Nephron (organoid): ENCODE results near the gene MSI2.

ENCODE experiments used
- H3K27ac Mint-ChIP-seq, 3 experiments: 2 replicates each; pipeline ENCODE4 v1.8.0; 2020; ENCODE audit warnings: mixed read lengths in 3 of 3, mild to moderate bottlenecking in 2 of 3, moderate library complexity in 1 of 3
- H3K27me3 Mint-ChIP-seq: 2 replicates; pipeline ENCODE4 v1.8.0; 2021; ENCODE audit warnings: low read depth, mild to moderate bottlenecking, moderate library complexity, mixed read lengths
- H3K36me3 Mint-ChIP-seq: 2 replicates; pipeline ENCODE4 v1.8.0; 2020; ENCODE audit warnings: low read depth, mixed read lengths
- H3K4me1 Mint-ChIP-seq: 2 replicates; pipeline ENCODE4 v1.8.0; 2020; ENCODE audit warnings: mixed read lengths
- H3K4me3 Mint-ChIP-seq, 3 experiments: 2 replicates each; pipeline ENCODE4 v1.8.0; 2020; ENCODE audit warnings: mild to moderate bottlenecking in 3 of 3, mixed read lengths in 3 of 3, moderate library complexity in 2 of 3
- H3K9me3 Mint-ChIP-seq: 2 replicates; pipeline ENCODE4 v1.8.0; 2020; ENCODE audit warnings: mixed read lengths
- CTCF ChIP-seq, 3 experiments: fragments of 200-600 bp; sonication (generic); IDR thresholded peaks; one replicate each; pipeline ENCODE4 v1.5.0; 2021; ENCODE audit warnings: antibody characterized with exemption in 3 of 3; ENCODE audit not compliant: unreplicated experiment in 3 of 3

MSI2 gene

GRCh38 chr17:57249520-57249919, 6.8 kb upstream of the MSI2 start:
- Mint-ChIP-seq H3K27ac (no peak overlapping the region), H3K27me3 (peaks cover 4% of the 10 kb centered on the region), H3K9me3 (peaks cover 25% of the 10 kb centered on the region), H3K4me3 (no peak overlapping the region), H3K4me1 (no peaks in the 10 kb centered on the region), H3K36me3 (peaks cover 19% of the 10 kb centered on the region)
- TF ChIP-seq CTCF (IDR thresholded peaks at IDR 0.05; ENCODE audit: unreplicated experiment in 3 of 3), result no peak

- Mint-ChIP-seq H3K36me3 (peaks cover 19% of the 10 kb centered on the region), H3K4me3 (no peak overlapping the region), H3K4me1 (no peaks in the 10 kb centered on the region), H3K27ac (no peak overlapping the region), H3K27me3 (peaks cover 11% of the 10 kb centered on the region), H3K9me3 (peaks cover 25% of the 10 kb centered on the region)
- TF ChIP-seq CTCF (IDR thresholded peaks at IDR 0.05; ENCODE audit: unreplicated experiment in 3 of 3), result no peak
Observed at GRCh38 chr17:57251211-57251787, 5.0 kb upstream of the MSI2 start.

- Mint-ChIP-seq H3K4me1 (peaks cover 12% of the 10 kb centered on the region), H3K27ac (peak overlapping the region in 1 of 3 experiments; percentile 20), H3K27me3 (peaks cover 23% of the 10 kb centered on the region), H3K4me3 (peak overlapping the region; percentile 10 to 90 (median 59)), H3K9me3 (peaks cover 19% of the 10 kb centered on the region), H3K36me3 (peaks cover 14% of the 10 kb centered on the region)
- TF ChIP-seq CTCF (IDR thresholded peaks at IDR 0.05; ENCODE audit: unreplicated experiment in 3 of 3), result no peak
Observed at GRCh38 chr17:57253362-57254065, 2.8 kb upstream of the MSI2 start.

- Mint-ChIP-seq H3K4me1 (peaks cover 28% of the 10 kb centered on the region), H3K36me3 (peaks cover 10% of the 10 kb centered on the region), H3K9me3 (peaks cover 8% of the 10 kb centered on the region), H3K27ac (peak overlapping the region; percentile 12 to 87 (median 84)), H3K27me3 (peaks cover 39% of the 10 kb centered on the region), H3K4me3 (peak overlapping the region; percentile 90 to 94 (median 90))
- no peak for TF ChIP-seq CTCF (IDR thresholded peaks at IDR 0.05; ENCODE audit: unreplicated experiment in 3 of 3)
Observed at GRCh38 chr17:57255182-57255775, 1.0 kb upstream of the MSI2 start.

- Mint-ChIP-seq H3K4me3 (peak overlapping the region; percentile 87 to 97 (median 94)), H3K27ac (peak overlapping the region; percentile 53 to 90 (median 87)), H3K36me3 (peaks cover 18% of the 10 kb centered on the region), H3K9me3 (no peaks in the 10 kb centered on the region), H3K4me1 (peaks cover 35% of the 10 kb centered on the region), H3K27me3 (peaks cover 41% of the 10 kb centered on the region)
- TF ChIP-seq CTCF (IDR thresholded peaks at IDR 0.05; ENCODE audit: unreplicated experiment in 3 of 3), result no peak
Observed at GRCh38 chr17:57256708-57257112, 387 bp downstream of the MSI2 start.
